BE2C (cell line): ENCODE measurements around the gene UBE2D3.

Experiments
- DNase-seq: peaks from one replicate; pipeline ENCODE4 v3.0.0-alpha.2; 2020
- H3K27me3 ChIP-seq: fragments of 250-450 bp; sonication (Bioruptor Pico); 2 replicates; pipeline ENCODE4 v1.5.1; 2020; ENCODE audit warnings: mild to moderate bottlenecking
- H3K36me3 ChIP-seq: fragments of 250-450 bp; sonication (Bioruptor Pico); 2 replicates; pipeline ENCODE4 v1.5.1; 2020; ENCODE audit warnings: mild to moderate bottlenecking
- H3K4me1 ChIP-seq: fragments of 250-450 bp; sonication (Bioruptor Pico); 2 replicates; pipeline ENCODE4 v1.5.1; 2020
- H3K4me3 ChIP-seq: 2 replicates; pipeline ENCODE4 v1.5.1; 2011; ENCODE audit warnings: low read depth, low read length
- H3K9me3 ChIP-seq: fragments of 250-450 bp; sonication (Bioruptor Pico); 2 replicates; pipeline ENCODE4 v1.5.1; 2020
- TF ChIP-seq, protein P1 (sequence below): IDR thresholded peaks from 2 replicates; pipeline ENCODE4 v1.5.1; 2012; ENCODE audit warnings: mild to moderate bottlenecking, low read depth, low read length

UBE2D3 gene

DNA sequence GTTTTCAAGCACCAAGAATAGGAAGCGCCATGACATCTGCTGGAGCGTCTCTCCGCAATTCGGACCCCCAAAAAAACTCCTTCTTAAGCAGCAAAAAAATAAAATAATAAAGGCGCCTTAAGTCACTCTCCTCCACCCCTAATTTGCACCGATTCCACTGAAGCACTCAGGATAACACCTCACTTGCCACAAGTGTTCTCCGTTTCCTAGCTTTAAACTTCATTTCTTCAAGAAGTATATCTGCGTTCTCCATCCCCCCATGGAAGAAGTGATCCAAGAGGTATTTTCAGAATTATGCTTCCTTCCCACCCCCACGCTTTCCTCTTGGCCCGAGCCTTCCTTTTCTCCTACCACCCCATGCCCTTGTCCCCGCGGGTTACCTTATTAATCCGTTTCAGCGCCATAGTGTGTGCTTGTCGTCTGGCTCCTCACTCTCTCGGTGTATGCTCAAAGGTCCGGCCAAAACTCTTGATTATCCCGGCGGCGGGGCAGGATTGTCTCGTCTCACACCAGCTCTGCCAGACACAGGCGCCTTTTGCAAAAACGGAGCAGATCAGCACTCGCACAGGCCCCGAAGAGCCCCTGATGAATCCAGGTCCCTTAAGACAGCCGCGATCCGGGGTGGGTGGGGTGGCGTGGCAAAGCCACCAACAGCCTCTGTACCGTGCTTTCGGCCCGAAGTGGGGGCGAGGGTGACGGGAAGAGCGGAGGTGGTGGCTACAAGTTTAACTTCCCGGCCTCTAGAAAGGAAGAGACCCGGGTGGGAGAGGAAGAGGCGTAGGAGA, 1.1 kb downstream of the UBE2D3 start:
- H3K4me1 ChIP-seq, result no peaks in the 10 kb centered on the region
- H3K4me3 ChIP-seq, result peak overlapping the region; percentile 91
- no peaks in the 10 kb centered on the region for H3K9me3 ChIP-seq
- TF ChIP-seq, protein P1, sequence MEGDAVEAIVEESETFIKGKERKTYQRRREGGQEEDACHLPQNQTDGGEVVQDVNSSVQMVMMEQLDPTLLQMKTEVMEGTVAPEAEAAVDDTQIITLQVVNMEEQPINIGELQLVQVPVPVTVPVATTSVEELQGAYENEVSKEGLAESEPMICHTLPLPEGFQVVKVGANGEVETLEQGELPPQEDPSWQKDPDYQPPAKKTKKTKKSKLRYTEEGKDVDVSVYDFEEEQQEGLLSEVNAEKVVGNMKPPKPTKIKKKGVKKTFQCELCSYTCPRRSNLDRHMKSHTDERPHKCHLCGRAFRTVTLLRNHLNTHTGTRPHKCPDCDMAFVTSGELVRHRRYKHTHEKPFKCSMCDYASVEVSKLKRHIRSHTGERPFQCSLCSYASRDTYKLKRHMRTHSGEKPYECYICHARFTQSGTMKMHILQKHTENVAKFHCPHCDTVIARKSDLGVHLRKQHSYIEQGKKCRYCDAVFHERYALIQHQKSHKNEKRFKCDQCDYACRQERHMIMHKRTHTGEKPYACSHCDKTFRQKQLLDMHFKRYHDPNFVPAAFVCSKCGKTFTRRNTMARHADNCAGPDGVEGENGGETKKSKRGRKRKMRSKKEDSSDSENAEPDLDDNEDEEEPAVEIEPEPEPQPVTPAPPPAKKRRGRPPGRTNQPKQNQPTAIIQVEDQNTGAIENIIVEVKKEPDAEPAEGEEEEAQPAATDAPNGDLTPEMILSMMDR, result no peak
- no peaks in the 10 kb centered on the region for H3K27me3 ChIP-seq
- H3K36me3 ChIP-seq, result peaks cover 38% of the 10 kb centered on the region
- no peak for DNase-seq

DNA sequence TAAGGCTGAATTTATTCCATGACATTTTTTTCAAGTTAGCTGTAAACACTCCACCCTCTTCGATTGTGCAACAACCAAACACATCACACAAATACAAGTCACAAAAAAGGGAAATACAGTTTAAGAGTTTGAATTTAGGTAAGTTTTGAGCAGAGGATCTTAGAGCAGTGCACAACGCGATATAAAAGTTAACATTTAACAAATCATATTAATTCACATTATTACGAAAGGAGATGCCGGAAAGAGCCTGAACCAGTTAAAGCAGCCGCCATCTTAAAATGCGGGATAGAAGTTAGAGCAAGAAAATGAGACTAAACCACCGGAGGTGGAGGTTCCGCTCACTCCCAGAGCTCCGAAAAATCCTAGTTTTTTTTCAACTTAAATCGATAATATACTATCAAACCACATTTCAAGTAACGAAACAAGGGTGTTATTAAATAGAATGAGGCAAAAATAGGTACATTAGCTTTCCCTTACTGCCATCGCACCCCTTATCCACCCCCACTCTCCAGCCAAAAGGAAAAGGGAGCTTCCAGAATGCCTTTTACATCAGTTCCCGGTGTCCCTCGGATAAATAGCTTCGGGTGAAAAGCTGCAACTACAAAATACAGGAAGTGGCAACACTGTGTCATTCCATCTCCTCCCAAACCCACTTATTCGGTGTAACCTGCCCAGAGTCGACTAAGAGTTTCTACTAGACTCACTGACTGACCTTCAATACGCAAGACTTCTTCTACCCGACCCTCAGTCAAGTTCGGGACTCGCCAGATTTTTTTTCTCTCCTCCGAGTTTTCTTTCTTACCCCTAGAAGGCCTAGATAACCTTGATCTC, 1.9 kb downstream of the UBE2D3 start:
- no peaks in the 10 kb centered on the region for H3K4me1 ChIP-seq
- peak; percentile 27 for DNase-seq
- peak overlapping the region; percentile 91 for H3K4me3 ChIP-seq
- peaks cover 42% of the 10 kb centered on the region for H3K36me3 ChIP-seq
- no peaks in the 10 kb centered on the region for H3K9me3 ChIP-seq
- no peaks in the 10 kb centered on the region for H3K27me3 ChIP-seq
- TF ChIP-seq, protein P1, result no peak

DNA sequence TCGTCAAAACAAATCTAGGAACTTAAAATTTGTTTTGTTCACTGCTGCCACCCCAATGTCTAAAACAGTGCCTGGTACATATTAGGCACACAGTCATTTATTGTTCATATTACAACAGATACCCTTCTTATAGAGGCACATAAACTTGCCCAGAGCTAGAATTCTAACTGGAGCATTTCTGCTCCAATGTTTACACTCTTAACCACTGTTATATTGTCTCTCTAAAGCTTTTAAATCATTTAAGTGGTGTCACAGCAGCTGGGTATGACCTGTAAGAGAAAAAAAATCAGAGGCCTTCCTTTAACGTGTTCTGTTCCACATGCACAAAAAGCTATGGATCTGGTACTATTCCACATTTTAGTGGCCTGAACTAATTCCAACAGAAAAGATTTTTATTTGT, 3.0 kb downstream of the UBE2D3 start:
- TF ChIP-seq, protein P1, result no peak
- no peaks in the 10 kb centered on the region for H3K9me3 ChIP-seq
- peaks cover 45% of the 10 kb centered on the region for H3K36me3 ChIP-seq
- no peak for DNase-seq
- H3K27me3 ChIP-seq, result no peaks in the 10 kb centered on the region
- H3K4me1 ChIP-seq, result no peaks in the 10 kb centered on the region
- peak overlapping the region; percentile 91 for H3K4me3 ChIP-seq

DNA sequence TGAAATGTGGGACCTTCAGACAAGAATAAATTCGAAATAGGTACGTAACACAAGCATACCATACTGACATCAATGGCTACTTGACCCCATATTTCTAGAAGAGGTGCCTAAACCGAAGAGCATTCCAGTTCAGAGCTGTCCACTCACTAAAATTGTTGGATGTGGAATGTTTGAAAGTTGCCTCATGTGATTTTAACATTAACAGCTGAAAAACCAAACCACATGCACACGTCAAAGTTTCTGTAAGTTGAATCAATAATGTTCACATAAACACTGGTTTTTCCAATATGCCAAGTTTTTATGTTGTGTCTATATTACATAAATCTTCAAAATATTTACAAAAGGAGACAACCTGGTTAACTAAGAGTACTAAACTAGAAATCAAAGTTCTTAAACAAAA, 3.5 kb downstream of the UBE2D3 start:
- no peak for DNase-seq
- Histone ChIP-seq H3K4me3 (peak overlapping the region; percentile 91), H3K36me3 (peaks cover 47% of the 10 kb centered on the region), H3K27me3 (no peaks in the 10 kb centered on the region), H3K9me3 (no peaks in the 10 kb centered on the region), H3K4me1 (no peaks in the 10 kb centered on the region)
- TF ChIP-seq, protein P1, result no peak

DNA sequence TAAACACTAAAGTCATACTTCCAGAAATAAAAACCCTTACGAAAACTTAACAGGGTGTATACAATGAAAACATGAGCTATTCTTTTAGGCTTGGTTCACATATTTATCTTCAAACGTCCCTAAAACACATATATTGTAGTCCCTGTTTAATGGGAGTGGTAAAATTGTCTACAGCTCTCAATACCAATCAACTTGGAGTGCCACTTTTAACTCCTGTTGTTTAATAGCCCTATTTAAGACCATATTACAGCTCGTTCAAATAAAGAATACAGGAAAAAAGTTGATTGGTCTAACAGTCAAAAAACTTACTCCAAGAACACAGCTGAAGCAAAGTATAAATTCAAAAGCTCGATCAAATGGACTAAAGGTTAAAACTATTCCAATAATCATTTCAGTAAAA, 3.9 kb downstream of the UBE2D3 start:
- Histone ChIP-seq H3K27me3 (no peaks in the 10 kb centered on the region), H3K4me1 (no peaks in the 10 kb centered on the region), H3K4me3 (peak overlapping the region; percentile 91), H3K36me3 (peaks cover 49% of the 10 kb centered on the region), H3K9me3 (no peaks in the 10 kb centered on the region)
- DNase-seq, result no peak
- TF ChIP-seq, protein P1, result no peak
